CD14-positive monocyte (primary cell): ENCODE results near the gene KIAA0319L. TPM values are rescaled to one million over a fixed set of nuclear protein-coding genes. Genes with fewer than 3 reads are reported as not detected.
A peak's percentile ranks its signal among the peaks of the same experiment; 100 is the strongest.
"Not testable (repeated sequence)": the region's sequence is repeated elsewhere in the genome, so short reads cannot be mapped to it uniquely, and the experiment has no call there.

Source experiments
- DNase-seq, 3 donors: peaks; one replicate each; pipeline ENCODE4 v3.0.0-alpha.2; 2011 to 2022
- H2AFZ ChIP-seq: 2 replicates; pipeline ENCODE4 v1.6.0; 2012; ENCODE audit warnings: mild to moderate bottlenecking, low read depth, low read length, inconsistent platforms; ENCODE audit not compliant: insufficient read depth, poor library complexity, severe bottlenecking
- H3K27ac ChIP-seq, 2 donors: 1 replicate in 1 of 2; 2 replicates in 1 of 2; pipeline ENCODE4 v1.5.1; 2012 to 2013; ENCODE audit warnings: low read length in 2 of 2, control low read depth in 1 of 2, inconsistent platforms in 1 of 2, low read depth in 1 of 2, mild to moderate bottlenecking in 1 of 2
- H3K27me3 ChIP-seq, 2 donors: one replicate each; pipeline versions ENCODE4 v1.6.0 to v1.6.1; 2011 to 2013; ENCODE audit warnings: low read length in 2 of 2; ENCODE audit not compliant: control insufficient read depth in 2 of 2, insufficient read depth in 2 of 2
- H3K36me3 ChIP-seq, 2 donors: replicated peaks in 1 of 2; 1 replicate in 1 of 2; 2 replicates in 1 of 2; pipeline versions ENCODE4 v1.5.1 to v1.6.1; 2012 to 2013; ENCODE audit warnings: low read length in 2 of 2, control low read depth in 1 of 2, inconsistent platforms in 1 of 2, mild to moderate bottlenecking in 1 of 2; ENCODE audit not compliant: insufficient read depth in 2 of 2, control insufficient read depth in 1 of 2
- H3K4me1 ChIP-seq, 2 donors: 1 replicate in 1 of 2; 2 replicates in 1 of 2; pipeline versions ENCODE4 v1.5.1 to v1.6.1; 2012 to 2013; ENCODE audit warnings: low read length in 2 of 2, control low read depth in 1 of 2, inconsistent platforms in 1 of 2, mild to moderate bottlenecking in 1 of 2, moderate library complexity in 1 of 2; ENCODE audit not compliant: insufficient read depth in 2 of 2, control insufficient read depth in 1 of 2
- H3K4me2 ChIP-seq: replicated peaks from 2 replicates; pipeline ENCODE3; 2012; ENCODE audit warnings: low read length, moderate library complexity, mild to moderate bottlenecking; ENCODE audit not compliant: poor library complexity, severe bottlenecking; ENCODE audit errors: extremely low read depth
- H3K4me3 ChIP-seq, 3 experiments: fragments of 200-600 bp in 1 of 3; sonication (generic) in 1 of 3; replicated peaks in 1 of 3; 1 replicate in 2 of 3; 2 replicates in 1 of 3; pipeline ENCODE4 v1.5.1; 2011 to 2013; ENCODE audit warnings: low read length in 3 of 3, mild to moderate bottlenecking in 3 of 3, control low read depth in 2 of 3, low read depth in 2 of 3, inconsistent platforms in 1 of 3, moderate library complexity in 1 of 3
- H3K79me2 ChIP-seq: 2 replicates; pipeline ENCODE4 v1.6.0; 2012; ENCODE audit warnings: mild to moderate bottlenecking, control low read depth, inconsistent platforms, low read length, moderate library complexity; ENCODE audit not compliant: insufficient read depth
- H3K9ac ChIP-seq: 2 replicates; pipeline ENCODE4 v1.6.0; 2017; ENCODE audit warnings: low read length, mild to moderate bottlenecking; ENCODE audit not compliant: insufficient read depth, poor library complexity, severe bottlenecking
- H3K9me3 ChIP-seq, 2 donors: replicated peaks in 1 of 2; 1 replicate in 1 of 2; 2 replicates in 1 of 2; pipeline versions ENCODE4 v1.5.1 to v1.6.1; 2012 to 2013; ENCODE audit warnings: low read length in 2 of 2, control low read depth in 1 of 2; ENCODE audit not compliant: control insufficient read depth in 1 of 2, insufficient read depth in 1 of 2
- H4K20me1 ChIP-seq: 2 replicates; pipeline ENCODE4 v1.6.0; 2012; ENCODE audit warnings: mild to moderate bottlenecking, low read length, control low read depth, moderate library complexity; ENCODE audit not compliant: insufficient read depth
- H3K27ac Mint-ChIP-seq, 7 donors: one replicate each; pipeline ENCODE4 v1.8.0; 2020; ENCODE audit warnings: mild to moderate bottlenecking in 7 of 7, mixed read lengths in 7 of 7, moderate library complexity in 6 of 7, inconsistent platforms in 2 of 7
- H3K27me3 Mint-ChIP-seq, 3 donors: one replicate each; pipeline ENCODE4 v1.8.0; 2021 to 2022; ENCODE audit warnings: low read depth in 3 of 3, mild to moderate bottlenecking in 3 of 3, mixed read lengths in 3 of 3, moderate library complexity in 3 of 3, inconsistent platforms in 1 of 3
- H3K36me3 Mint-ChIP-seq, 2 donors: one replicate each; pipeline ENCODE4 v1.8.0; 2020; ENCODE audit warnings: mixed read lengths in 2 of 2, inconsistent platforms in 1 of 2, mild to moderate bottlenecking in 1 of 2
- H3K4me1 Mint-ChIP-seq: one replicate; pipeline ENCODE4 v1.8.0; 2020; ENCODE audit warnings: mild to moderate bottlenecking, mixed read lengths
- H3K4me3 Mint-ChIP-seq, 2 donors: one replicate each; pipeline ENCODE4 v1.8.0; 2020; ENCODE audit warnings: mild to moderate bottlenecking in 2 of 2, mixed read lengths in 2 of 2, moderate library complexity in 1 of 2
- H3K9me3 Mint-ChIP-seq, 7 donors: one replicate each; pipeline ENCODE4 v1.8.0; 2020 to 2022; ENCODE audit warnings: mixed read lengths in 7 of 7, mild to moderate bottlenecking in 6 of 7, moderate library complexity in 6 of 7, inconsistent platforms in 2 of 7
- CTCF ChIP-seq: fragments of 200-600 bp; IDR thresholded peaks from one replicate; pipeline ENCODE4 v1.8.0; 2022; ENCODE audit warnings: antibody characterized with exemption, mild to moderate bottlenecking
- WGBS: methylation state at CpG from one replicate; pipeline ENCODE4 v1.1.5; 2013; ENCODE audit warnings: missing lambda C conversion rate; ENCODE audit not compliant: insufficient coverage; 5-methylcytosine and 5-hydroxymethylcytosine counted together
- intact Hi-C, 2 donors: fragments of 100-400 bp; cut with micrococcal nuclease; formaldehyde crosslinking; loops; one replicate each; pipeline versions ENCODE4 v1.15.0 to v1.15.1; 2023
- polyA plus RNA-seq, 3 donors: library from polyadenylated mRNA; depleted of rRNA in 1 of 3; unstranded in 2 of 3; stranded (reverse) in 1 of 3; fragments of 300-500 nt in 2 of 3; fragments of >200 nt in 1 of 3; fragmentation: Illumina TruSeq in 2 of 3; gene quantifications; 1 replicate in 2 of 3; 2 replicates in 1 of 3; pipeline ENCODE4 v1.2.3, GENCODE V29; 2012 to 2021

The KIAA0319L gene
- polyA plus RNA-seq, 3 donors: 20.6 to 75.3 (median 28.6) TPM

- H3K36me3 ChIP-seq: no peaks in the 10 kb centered on the region
- no CpG with 5 or more reads among the region's 4 CpGs for WGBS
- Mint-ChIP-seq H3K27ac (no peak overlapping the region), H3K4me3 (no peak overlapping the region), H3K9me3 (peaks cover 0 to 2% (median 0%) of the 10 kb centered on the region in 7 donors), H3K4me1 (peaks cover 23% of the 10 kb centered on the region), H3K27me3 (peaks cover 4 to 20% (median 9%) of the 10 kb centered on the region in 3 donors), H3K36me3 (peaks cover 11 to 12% of the 10 kb centered on the region in 2 donors)
- intact Hi-C loops: no loop called here
- no peaks in the 10 kb centered on the region for H4K20me1 ChIP-seq
- no peak for DNase-seq
- no peaks in the 10 kb centered on the region for H3K9me3 ChIP-seq
- H3K4me3 ChIP-seq: no peak overlapping the region
- peaks cover 4% of the 10 kb centered on the region for H3K79me2 ChIP-seq
- peaks cover 0 to 5% of the 10 kb centered on the region in 2 donors for H3K27me3 ChIP-seq
- peaks cover 28 to 34% of the 10 kb centered on the region in 2 donors for H3K4me1 ChIP-seq
- H3K4me2 ChIP-seq: no peak overlapping the region
- TF ChIP-seq CTCF: no peak
- no peak overlapping the region for H2AFZ ChIP-seq
- H3K27ac ChIP-seq: no peak overlapping the region
- no peak overlapping the region for H3K9ac ChIP-seq
Observed at GRCh38 chr1:35580949-35581388, 23.8 kb upstream of the KIAA0319L start.

DNA sequence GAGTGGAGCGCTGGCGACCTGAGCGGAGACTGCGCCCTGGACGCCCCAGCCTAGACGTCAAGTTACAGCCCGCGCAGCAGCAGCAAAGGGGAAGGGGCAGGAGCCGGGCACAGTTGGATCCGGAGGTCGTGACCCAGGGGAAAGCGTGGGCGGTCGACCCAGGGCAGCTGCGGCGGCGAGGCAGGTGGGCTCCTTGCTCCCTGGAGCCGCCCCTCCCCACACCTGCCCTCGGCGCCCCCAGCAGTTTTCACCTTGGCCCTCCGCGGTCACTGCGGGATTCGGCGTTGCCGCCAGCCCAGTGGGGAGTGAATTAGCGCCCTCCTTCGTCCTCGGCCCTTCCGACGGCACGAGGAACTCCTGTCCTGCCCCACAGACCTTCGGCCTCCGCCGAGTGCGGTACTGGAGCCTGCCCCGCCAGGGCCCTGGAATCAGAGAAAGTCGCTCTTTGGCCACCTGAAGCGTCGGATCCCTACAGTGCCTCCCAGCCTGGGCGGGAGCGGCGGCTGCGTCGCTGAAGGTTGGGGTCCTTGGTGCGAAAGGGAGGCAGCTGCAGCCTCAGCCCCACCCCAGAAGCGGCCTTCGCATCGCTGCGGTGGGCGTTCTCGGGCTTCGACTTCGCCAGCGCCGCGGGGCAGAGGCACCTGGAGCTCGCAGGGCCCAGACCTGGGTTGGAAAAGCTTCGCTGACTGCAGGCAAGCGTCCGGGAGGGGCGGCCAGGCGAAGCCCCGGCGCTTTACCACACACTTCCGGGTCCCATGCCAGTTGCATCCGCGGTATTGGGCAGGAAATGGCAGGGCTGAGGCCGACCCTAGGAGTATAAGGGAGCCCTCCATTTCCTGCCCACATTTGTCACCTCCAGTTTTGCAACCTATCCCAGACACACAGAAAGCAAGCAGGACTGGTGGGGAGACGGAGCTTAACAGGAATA lies 20.1 kb upstream of the KIAA0319L start:
- peaks cover 5 to 26% of the 10 kb centered on the region in 2 donors for H3K27me3 ChIP-seq
- H3K9me3 Mint-ChIP-seq: peaks cover 0 to 8% (median 0%) of the 10 kb centered on the region in 7 donors
- no peaks in the 10 kb centered on the region for H3K9me3 ChIP-seq
- intact Hi-C loops: loop anchor here in 1 of 2 donors (10.0 kb wide), 1 partner anchor 67 kb away; the partner anchor contains the start of gene PSMB2
- H2AFZ ChIP-seq: peak overlapping the region; percentile 100
- H3K4me1 Mint-ChIP-seq: peaks cover 45% of the 10 kb centered on the region
- peak overlapping the region; percentile 99 to 100 for H3K4me3 Mint-ChIP-seq
- H3K4me3 ChIP-seq: peak overlapping the region; percentile 84 to 97 (median 91)
- peaks cover 4% of the 10 kb centered on the region for H3K79me2 ChIP-seq
- peaks cover 48 to 58% of the 10 kb centered on the region in 2 donors for H3K4me1 ChIP-seq
- no peaks in the 10 kb centered on the region for H4K20me1 ChIP-seq
- peaks cover 23 to 37% (median 32%) of the 10 kb centered on the region in 3 donors for H3K27me3 Mint-ChIP-seq
- peak; percentile 42 to 64 (median 49) for DNase-seq
- peak overlapping the region; percentile 79 for H3K9ac ChIP-seq
- peaks cover 5 to 16% of the 10 kb centered on the region in 2 donors for H3K36me3 Mint-ChIP-seq
- under 1% methylated on average over 66 of the region's 70 CpGs for WGBS
- no peak for TF ChIP-seq CTCF
- H3K27ac Mint-ChIP-seq: peak overlapping the region in 6 of 7 donors; percentile 63 to 85 (median 84)
- H3K4me2 ChIP-seq: peak overlapping the region; percentile 99
- peak overlapping the region; percentile 48 to 83 for H3K27ac ChIP-seq
- no peaks in the 10 kb centered on the region for H3K36me3 ChIP-seq

DNA sequence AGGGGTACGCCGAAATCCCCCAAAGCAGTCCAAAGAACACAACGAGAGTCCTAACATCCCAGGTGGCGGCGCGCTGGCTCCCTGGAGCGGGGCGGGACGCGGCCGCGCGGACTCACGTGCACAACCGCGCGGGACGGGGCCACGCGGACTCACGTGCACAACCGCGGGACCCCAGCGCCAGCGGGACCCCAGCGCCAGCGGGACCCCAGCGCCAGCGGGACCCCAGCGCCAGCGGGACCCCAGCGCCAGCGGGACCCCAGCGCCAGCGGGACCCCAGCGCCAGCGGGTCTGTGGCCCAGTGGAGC lies 19.5 kb upstream of the KIAA0319L start:
- H3K27me3 ChIP-seq: peaks cover 6 to 29% of the 10 kb centered on the region in 2 donors
- H3K9ac ChIP-seq: peak overlapping the region; percentile 79
- H3K79me2 ChIP-seq, H3K36me3 ChIP-seq, H3K9me3 ChIP-seq, H4K20me1 ChIP-seq, H3K9me3 Mint-ChIP-seq, DNase-seq: not testable (repeated sequence)
- peak overlapping the region; percentile 100 for H2AFZ ChIP-seq
- peak overlapping the region; percentile 84 to 97 (median 91) for H3K4me3 ChIP-seq
- peaks cover 7 to 20% of the 10 kb centered on the region in 2 donors for H3K36me3 Mint-ChIP-seq
- H3K4me1 Mint-ChIP-seq: peaks cover 45% of the 10 kb centered on the region
- intact Hi-C loops: loop anchor here in 1 of 2 donors (10.0 kb wide), 1 partner anchor 68 kb away; the partner anchor contains the start of gene PSMB2
- peaks cover 24 to 38% (median 37%) of the 10 kb centered on the region in 3 donors for H3K27me3 Mint-ChIP-seq
- H3K4me1 ChIP-seq: peaks cover 48 to 58% of the 10 kb centered on the region in 2 donors
- peak overlapping the region; percentile 99 to 100 for H3K4me3 Mint-ChIP-seq
- peak overlapping the region; percentile 99 for H3K4me2 ChIP-seq
- H3K27ac Mint-ChIP-seq: peak overlapping the region in 4 of 7 donors; percentile 10 to 82 (median 52)
- H3K27ac ChIP-seq: peak overlapping the region in 1 of 2 donors; percentile 83
- 8% methylated on average over 36 of the region's 37 CpGs for WGBS
